Glutamatergic neuron (in vitro differentiated cells): ENCODE measurements around the gene TNFSF15. TPM values are rescaled to one million over a fixed set of nuclear protein-coding genes. Genes with fewer than 3 reads are reported as not detected.

Source experiments
- DNase-seq: peaks from one replicate; pipeline ENCODE4 v3.0.0; 2022
- H3K27ac Mint-ChIP-seq: one replicate; pipeline ENCODE4 v1.8.0; 2020; ENCODE audit warnings: mild to moderate bottlenecking, mixed read lengths, inconsistent platforms; ENCODE audit not compliant: unreplicated experiment
- H3K27me3 Mint-ChIP-seq: one replicate; pipeline ENCODE4 v1.8.0; 2020; ENCODE audit warnings: mild to moderate bottlenecking, moderate library complexity, mixed read lengths, inconsistent platforms; ENCODE audit not compliant: unreplicated experiment
- H3K36me3 Mint-ChIP-seq: one replicate; pipeline ENCODE4 v1.8.0; 2020; ENCODE audit warnings: mild to moderate bottlenecking, mixed read lengths, inconsistent platforms; ENCODE audit not compliant: unreplicated experiment
- H3K4me1 Mint-ChIP-seq: one replicate; pipeline ENCODE4 v1.8.0; 2020; ENCODE audit warnings: mild to moderate bottlenecking, low read depth, mixed read lengths, inconsistent platforms; ENCODE audit not compliant: unreplicated experiment
- H3K4me3 Mint-ChIP-seq: one replicate; pipeline ENCODE4 v1.8.0; 2020; ENCODE audit warnings: mild to moderate bottlenecking, mixed read lengths, inconsistent platforms; ENCODE audit not compliant: unreplicated experiment
- H3K9me3 Mint-ChIP-seq: one replicate; pipeline ENCODE4 v1.8.0; 2020; ENCODE audit warnings: mild to moderate bottlenecking, moderate library complexity, mixed read lengths, inconsistent platforms; ENCODE audit not compliant: unreplicated experiment
- total RNA-seq: library from RNA; stranded (reverse); fragmentation: NEBNext Ultra II Directional; extraction: Animal tissue kit (Norgen Biotek cat#: 25700); gene quantifications from one replicate; pipeline ENCODE4 v1.2.1, GENCODE V29; 2021; ENCODE audit not compliant: unreplicated experiment
- TF ChIP-seq, protein P1 (sequence below): fragments of 200-600 bp; sonication (generic); IDR thresholded peaks from one replicate; pipeline ENCODE4 v1.5.0; 2021; ENCODE audit not compliant: partially characterized antibody, unreplicated experiment

TNFSF15 gene
- total RNA-seq, 1 donor from 2014 or later = not detected

DNA sequence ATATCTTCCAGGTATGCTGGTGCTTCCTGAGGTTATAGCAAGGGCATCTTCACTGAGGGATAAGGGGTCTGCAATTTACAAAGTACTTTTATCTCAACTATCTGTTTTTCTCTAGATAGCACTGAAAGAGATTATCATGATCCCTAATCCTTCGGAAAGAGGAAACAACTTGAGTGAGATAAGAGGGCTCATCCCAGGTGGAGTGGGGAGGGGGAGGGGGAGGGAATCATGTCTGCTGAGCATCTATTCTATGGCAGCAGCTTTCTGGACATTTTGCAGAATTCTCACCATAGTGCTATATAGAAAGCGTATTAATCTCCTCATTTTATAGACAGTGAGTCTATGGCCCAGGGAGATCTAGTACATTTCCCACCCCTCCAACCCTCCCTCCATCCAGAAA is 5.9 kb downstream of the TNFSF15 start:
- Mint-ChIP-seq H3K4me3 (no peak overlapping the region), H3K9me3 (peaks cover 3% of the 10 kb centered on the region), H3K27ac (no peak overlapping the region), H3K27me3 (peaks cover 2% of the 10 kb centered on the region), H3K36me3 (no peaks in the 10 kb centered on the region), H3K4me1 (peaks cover 16% of the 10 kb centered on the region)
- no peak for DNase-seq
- TF ChIP-seq, protein P1, sequence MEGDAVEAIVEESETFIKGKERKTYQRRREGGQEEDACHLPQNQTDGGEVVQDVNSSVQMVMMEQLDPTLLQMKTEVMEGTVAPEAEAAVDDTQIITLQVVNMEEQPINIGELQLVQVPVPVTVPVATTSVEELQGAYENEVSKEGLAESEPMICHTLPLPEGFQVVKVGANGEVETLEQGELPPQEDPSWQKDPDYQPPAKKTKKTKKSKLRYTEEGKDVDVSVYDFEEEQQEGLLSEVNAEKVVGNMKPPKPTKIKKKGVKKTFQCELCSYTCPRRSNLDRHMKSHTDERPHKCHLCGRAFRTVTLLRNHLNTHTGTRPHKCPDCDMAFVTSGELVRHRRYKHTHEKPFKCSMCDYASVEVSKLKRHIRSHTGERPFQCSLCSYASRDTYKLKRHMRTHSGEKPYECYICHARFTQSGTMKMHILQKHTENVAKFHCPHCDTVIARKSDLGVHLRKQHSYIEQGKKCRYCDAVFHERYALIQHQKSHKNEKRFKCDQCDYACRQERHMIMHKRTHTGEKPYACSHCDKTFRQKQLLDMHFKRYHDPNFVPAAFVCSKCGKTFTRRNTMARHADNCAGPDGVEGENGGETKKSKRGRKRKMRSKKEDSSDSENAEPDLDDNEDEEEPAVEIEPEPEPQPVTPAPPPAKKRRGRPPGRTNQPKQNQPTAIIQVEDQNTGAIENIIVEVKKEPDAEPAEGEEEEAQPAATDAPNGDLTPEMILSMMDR = no peak

DNA sequence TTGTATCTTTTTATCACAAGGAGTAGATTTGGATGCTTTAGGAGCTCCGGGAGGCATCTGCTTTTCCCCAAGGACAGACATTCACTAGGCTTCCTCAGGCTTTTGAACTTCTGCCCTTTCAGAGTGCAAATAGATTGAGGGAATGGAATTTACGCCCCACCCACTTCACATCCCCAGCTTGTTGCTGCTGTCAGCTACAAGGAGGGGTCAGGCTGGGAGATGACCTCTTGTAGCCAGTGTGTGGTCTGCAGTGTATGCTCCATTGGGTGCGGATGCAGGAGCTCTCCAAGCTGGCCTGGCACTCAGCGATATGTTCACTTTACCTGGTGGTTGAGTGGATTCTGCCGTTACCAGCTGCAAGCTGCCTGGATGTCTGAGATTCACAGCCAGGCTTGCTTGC is 6.4 kb downstream of the TNFSF15 start:
- peaks cover 3% of the 10 kb centered on the region for H3K9me3 Mint-ChIP-seq
- H3K4me3 Mint-ChIP-seq = no peak overlapping the region
- H3K4me1 Mint-ChIP-seq = peaks cover 16% of the 10 kb centered on the region
- DNase-seq = no peak
- no peaks in the 10 kb centered on the region for H3K36me3 Mint-ChIP-seq
- TF ChIP-seq, protein P1 = no peak
- H3K27ac Mint-ChIP-seq = no peak overlapping the region
- peaks cover 2% of the 10 kb centered on the region for H3K27me3 Mint-ChIP-seq

DNA sequence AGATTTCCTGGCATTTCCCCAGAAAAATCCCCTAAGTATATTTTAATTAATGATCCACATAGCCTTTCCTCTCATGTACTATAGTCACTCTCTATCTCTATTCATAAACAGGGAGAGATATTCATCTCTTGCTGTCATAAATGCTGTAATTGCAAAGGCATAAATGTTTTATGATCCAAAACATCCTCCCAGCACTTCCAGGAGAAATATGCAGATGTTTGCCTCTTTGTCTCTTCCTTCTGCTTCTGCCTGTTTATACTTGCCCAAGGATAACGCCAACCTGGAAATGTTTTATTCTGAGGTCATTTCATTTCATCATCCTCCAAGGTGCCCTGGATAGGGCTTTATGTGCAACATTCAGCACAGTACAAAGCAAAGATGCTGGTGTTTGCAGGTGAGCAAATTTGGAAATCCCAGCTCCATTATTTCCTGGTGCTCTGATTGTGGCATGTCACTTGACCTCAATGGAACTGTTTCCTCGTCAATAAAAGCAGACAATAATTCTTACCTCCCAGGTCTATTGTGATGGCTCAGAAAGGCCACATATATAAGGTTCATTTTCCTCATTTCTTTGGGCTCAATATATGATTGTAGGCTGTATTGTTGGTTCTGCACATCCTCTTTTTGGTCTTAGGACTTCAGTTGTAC is 6.9 kb downstream of the TNFSF15 start:
- no peak overlapping the region for H3K27ac Mint-ChIP-seq
- peaks cover 2% of the 10 kb centered on the region for H3K27me3 Mint-ChIP-seq
- no peak overlapping the region for H3K4me3 Mint-ChIP-seq
- DNase-seq = no peak
- TF ChIP-seq, protein P1 = no peak
- no peaks in the 10 kb centered on the region for H3K36me3 Mint-ChIP-seq
- H3K9me3 Mint-ChIP-seq = peaks cover 3% of the 10 kb centered on the region
- H3K4me1 Mint-ChIP-seq = peaks cover 13% of the 10 kb centered on the region

DNA sequence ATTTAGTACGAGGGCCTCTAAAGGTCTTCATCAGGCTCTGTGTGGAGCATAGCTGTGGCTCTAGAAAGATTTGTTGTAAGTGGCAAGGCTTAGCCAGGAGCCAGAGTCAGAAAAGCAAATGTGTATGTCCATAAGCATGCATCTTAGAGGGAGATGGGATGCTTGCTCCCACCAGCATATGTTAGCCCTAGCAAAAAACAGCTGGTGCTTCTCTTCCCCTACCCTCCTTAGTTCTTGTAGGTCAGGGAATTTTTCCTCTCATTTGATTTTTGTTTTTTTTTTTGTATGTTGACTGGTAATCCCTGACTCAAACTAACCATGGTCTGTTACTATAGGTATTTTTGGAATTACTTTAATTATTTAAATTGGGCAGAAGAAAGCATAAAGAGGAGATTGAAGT is 7.7 kb downstream of the TNFSF15 start:
- H3K4me1 Mint-ChIP-seq = peaks cover 7% of the 10 kb centered on the region
- H3K27ac Mint-ChIP-seq = no peak overlapping the region
- no peaks in the 10 kb centered on the region for H3K36me3 Mint-ChIP-seq
- TF ChIP-seq, protein P1 = no peak
- H3K9me3 Mint-ChIP-seq = peaks cover 2% of the 10 kb centered on the region
- no peak overlapping the region for H3K4me3 Mint-ChIP-seq
- H3K27me3 Mint-ChIP-seq = peaks cover 2% of the 10 kb centered on the region
- DNase-seq = no peak

DNA sequence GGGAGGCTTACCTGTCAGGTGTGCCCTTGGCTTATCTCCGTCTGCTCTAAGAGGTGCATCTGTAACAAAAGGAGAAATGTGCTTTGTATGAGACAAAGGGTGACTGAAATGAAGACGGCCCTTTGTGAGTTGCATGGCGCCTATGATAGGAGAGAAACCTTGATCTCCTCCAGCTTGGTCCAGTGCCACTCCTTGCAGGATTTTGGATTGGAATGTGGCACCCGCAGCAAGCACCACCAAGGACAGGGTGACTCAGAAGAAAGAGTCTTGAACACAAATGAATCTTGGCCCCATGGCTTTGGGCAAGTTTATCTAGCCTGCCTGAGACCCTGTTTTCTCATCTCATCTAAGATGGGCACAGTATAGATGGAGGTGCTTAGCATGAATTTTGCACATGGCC is 13.4 kb downstream of the TNFSF15 start:
- no peak for DNase-seq
- Mint-ChIP-seq H3K9me3 (no peaks in the 10 kb centered on the region), H3K27ac (no peak overlapping the region), H3K4me3 (no peak overlapping the region), H3K27me3 (peaks cover 2% of the 10 kb centered on the region), H3K4me1 (no peaks in the 10 kb centered on the region), H3K36me3 (no peaks in the 10 kb centered on the region)
- TF ChIP-seq, protein P1 = no peak
